ENCODE data around the gene SLC35E3. TPM values are rescaled to one million over a fixed set of nuclear protein-coding genes. Genes with fewer than 3 reads are reported as not detected.

The SLC35E3 gene
- total RNA-seq: 1 to 10 TPM; 5.3 to 5.6 TPM

DNA sequence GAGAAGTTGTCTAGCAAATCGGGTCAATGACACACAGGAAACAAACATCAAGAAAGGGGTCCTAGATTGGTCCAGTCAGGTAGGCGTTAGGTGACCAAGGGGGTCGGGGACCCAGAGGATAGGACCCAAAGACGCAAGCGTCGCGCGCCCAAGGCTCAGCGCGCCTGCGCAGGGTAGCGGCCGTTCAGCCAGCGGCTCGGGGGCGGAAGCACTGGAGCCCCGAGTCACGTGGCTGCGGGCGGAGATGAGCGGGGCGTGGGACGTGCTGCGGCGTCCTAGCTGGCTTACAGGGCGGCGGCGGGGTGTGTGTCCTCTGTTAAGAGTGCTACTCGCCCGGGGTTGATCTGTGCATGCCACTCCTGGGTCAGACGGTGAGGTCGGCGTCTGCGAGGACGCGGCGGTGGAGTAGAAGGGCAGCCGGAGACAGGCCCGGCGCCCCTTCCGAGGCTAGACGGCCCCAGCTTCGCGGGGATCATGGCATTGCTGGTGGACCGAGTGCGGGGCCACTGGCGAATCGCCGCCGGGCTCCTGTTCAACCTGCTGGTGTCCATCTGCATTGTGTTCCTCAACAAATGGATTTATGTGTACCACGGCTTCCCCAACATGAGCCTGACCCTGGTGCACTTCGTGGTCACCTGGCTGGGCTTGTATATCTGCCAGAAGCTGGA, at the start of gene SLC35E3:
Gene SLC35E3, plus strand, starts transcription at position 273 of the 668 bp plus-strand sequence. Its CDS starts 202 bp downstream, at position 475.
- Mint-ChIP-seq H3K4me3 (peak within 1 kb of the TSS; percentile 96), H3K9me3 (no peaks in the 10 kb centered on the region), H3K36me3 (ENCODE audit: low read depth) (peaks cover 7% of the 10 kb centered on the region), H3K27ac (peak within 1 kb of the TSS; percentile 94), H3K27me3 (no peaks in the 10 kb centered on the region), H3K4me1 (ENCODE audit: low read depth) (peaks cover 28% of the 10 kb centered on the region)
- POLR2A ChIA-PET: interaction anchor here (0.7 to 2.9 kb wide), 4 partner anchors 59 to 102 kb away, joined by 3 to 10 read pairs (median 4); partner anchors contain the start of genes MDM2 and NUP107
- CTCF ChIA-PET: interaction anchor here (0.8 to 2.6 kb wide), 4 partner anchors 10 to 390 kb away, joined by 3 to 17 read pairs (median 4); partner anchors contain the start of gene MDM2
- intact Hi-C loops (cut with micrococcal nuclease): no loop called here
- ATAC-seq: peak; percentile 97
- TF ChIP-seq, protein P1, sequence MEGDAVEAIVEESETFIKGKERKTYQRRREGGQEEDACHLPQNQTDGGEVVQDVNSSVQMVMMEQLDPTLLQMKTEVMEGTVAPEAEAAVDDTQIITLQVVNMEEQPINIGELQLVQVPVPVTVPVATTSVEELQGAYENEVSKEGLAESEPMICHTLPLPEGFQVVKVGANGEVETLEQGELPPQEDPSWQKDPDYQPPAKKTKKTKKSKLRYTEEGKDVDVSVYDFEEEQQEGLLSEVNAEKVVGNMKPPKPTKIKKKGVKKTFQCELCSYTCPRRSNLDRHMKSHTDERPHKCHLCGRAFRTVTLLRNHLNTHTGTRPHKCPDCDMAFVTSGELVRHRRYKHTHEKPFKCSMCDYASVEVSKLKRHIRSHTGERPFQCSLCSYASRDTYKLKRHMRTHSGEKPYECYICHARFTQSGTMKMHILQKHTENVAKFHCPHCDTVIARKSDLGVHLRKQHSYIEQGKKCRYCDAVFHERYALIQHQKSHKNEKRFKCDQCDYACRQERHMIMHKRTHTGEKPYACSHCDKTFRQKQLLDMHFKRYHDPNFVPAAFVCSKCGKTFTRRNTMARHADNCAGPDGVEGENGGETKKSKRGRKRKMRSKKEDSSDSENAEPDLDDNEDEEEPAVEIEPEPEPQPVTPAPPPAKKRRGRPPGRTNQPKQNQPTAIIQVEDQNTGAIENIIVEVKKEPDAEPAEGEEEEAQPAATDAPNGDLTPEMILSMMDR (IDR thresholded peaks at IDR 0.05): no peak
- peak; percentile 96 for DNase-seq

GRCh38 chr12:68699486-68699885, 46.5 kb upstream of the SLC35E3 start:
- DNase-seq: no peak
- CTCF ChIA-PET: interaction anchor here (0.5 to 0.8 kb wide), 2 partner anchors 14 to 32 kb away, joined by 3 read pairs; no protein-coding TSS in a partner anchor
- TF ChIP-seq, protein P1 (IDR thresholded peaks at IDR 0.05): no peak
- H3K9me3 Mint-ChIP-seq: no peaks in the 10 kb centered on the region
- POLR2A ChIA-PET: interaction anchor here (0.7 kb wide), 1 partner anchor 353 kb away, joined by 3 read pairs; no protein-coding TSS in a partner anchor
- no peaks in the 10 kb centered on the region for H3K27me3 Mint-ChIP-seq
- no peak overlapping the region for H3K4me3 Mint-ChIP-seq
- no peaks in the 10 kb centered on the region for H3K4me1 Mint-ChIP-seq (ENCODE audit: low read depth)
- ATAC-seq: no peak
- intact Hi-C loops (cut with micrococcal nuclease): no loop called here
- H3K36me3 Mint-ChIP-seq (ENCODE audit: low read depth): peaks cover 44% of the 10 kb centered on the region
- H3K27ac Mint-ChIP-seq: no peak overlapping the region

DNA sequence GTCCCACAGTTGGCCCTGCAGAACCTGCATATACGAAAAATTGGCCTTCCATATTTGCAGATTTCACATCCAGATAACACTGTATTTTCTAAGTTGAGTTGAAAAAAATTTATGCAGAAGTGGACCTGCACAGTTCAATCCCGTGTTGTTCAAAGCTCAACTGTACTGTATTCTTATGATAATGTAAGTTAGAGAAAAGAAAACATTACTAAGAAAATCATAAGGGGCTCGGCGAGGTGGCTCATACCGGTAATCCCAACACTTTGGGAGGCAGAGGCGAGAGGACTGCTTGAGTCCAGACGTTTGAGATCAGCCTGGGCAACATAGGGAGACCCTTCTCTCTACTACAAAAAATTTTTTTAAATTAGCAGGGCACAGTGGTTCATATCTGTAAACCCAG, 18.2 kb upstream of the SLC35E3 start:
- Mint-ChIP-seq H3K27ac (no peak overlapping the region), H3K9me3 (no peaks in the 10 kb centered on the region), H3K4me3 (no peak overlapping the region), H3K36me3 (ENCODE audit: low read depth) (peaks cover 25% of the 10 kb centered on the region), H3K4me1 (ENCODE audit: low read depth) (no peaks in the 10 kb centered on the region), H3K27me3 (no peaks in the 10 kb centered on the region)
- TF ChIP-seq, protein P1 (IDR thresholded peaks at IDR 0.05): no peak
- intact Hi-C loops (cut with micrococcal nuclease): no loop called here
- DNase-seq (no peak), ATAC-seq (no peak)
- ChIA-PET CTCF (no interaction called here), POLR2A (no interaction called here)

DNA sequence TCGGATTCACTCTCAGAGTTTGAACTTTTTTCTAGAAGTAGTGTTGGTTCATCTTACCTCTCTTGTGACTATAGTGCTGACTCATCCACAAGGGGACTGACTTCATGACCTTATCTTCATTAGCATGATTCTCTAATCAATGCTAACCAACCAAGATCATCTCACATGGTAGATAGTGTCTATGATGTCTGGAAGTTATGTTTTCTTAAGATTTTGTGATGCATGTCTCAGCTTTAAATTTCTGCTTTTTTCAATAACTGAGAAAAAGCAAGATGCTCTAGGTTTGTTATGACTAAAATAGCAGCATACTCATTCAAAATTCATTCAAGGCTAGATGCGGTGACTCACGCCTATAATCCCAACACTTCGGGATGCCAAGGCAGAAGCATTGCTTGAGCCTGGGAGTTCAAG, 12.3 kb upstream of the SLC35E3 start:
- ATAC-seq (no peak), DNase-seq (no peak)
- no peak overlapping the region for H3K4me3 Mint-ChIP-seq
- TF ChIP-seq, protein P1 (IDR thresholded peaks at IDR 0.05): no peak
- no peaks in the 10 kb centered on the region for H3K9me3 Mint-ChIP-seq
- H3K27me3 Mint-ChIP-seq: no peaks in the 10 kb centered on the region
- ChIA-PET POLR2A (no interaction called here), CTCF (interaction anchor here (1.0 kb wide), 1 partner anchor 15 kb away, joined by 3 read pairs; no protein-coding TSS in a partner anchor)
- peak overlapping the region; percentile 20 for H3K27ac Mint-ChIP-seq
- intact Hi-C loops (cut with micrococcal nuclease): no loop called here
- peaks cover 32% of the 10 kb centered on the region for H3K36me3 Mint-ChIP-seq (ENCODE audit: low read depth)
- H3K4me1 Mint-ChIP-seq (ENCODE audit: low read depth): no peaks in the 10 kb centered on the region

- H3K36me3 Mint-ChIP-seq (ENCODE audit: low read depth): peaks cover 25% of the 10 kb centered on the region
- CTCF ChIA-PET: no interaction called here
- no peak overlapping the region for H3K4me3 Mint-ChIP-seq
- H3K27me3 Mint-ChIP-seq: no peaks in the 10 kb centered on the region
- H3K9me3 Mint-ChIP-seq: no peaks in the 10 kb centered on the region
- intact Hi-C loops (cut with micrococcal nuclease): no loop called here
- POLR2A ChIA-PET: interaction anchor here (1.4 kb wide), 1 partner anchor 11 kb away, joined by 3 read pairs; no protein-coding TSS in a partner anchor
- no peak overlapping the region for H3K27ac Mint-ChIP-seq
- no peaks in the 10 kb centered on the region for H3K4me1 Mint-ChIP-seq (ENCODE audit: low read depth)
- DNase-seq: no peak
- TF ChIP-seq, protein P1 (IDR thresholded peaks at IDR 0.05): no peak
- ATAC-seq: no peak
These were observed 6.1 kb upstream of the SLC35E3 start for GRCh38 chr12:68739891-68740290.
